Kidney glomerular epithelial cell (primary cell): ENCODE data around the gene ACSS3.

Source experiments
- DNase-seq: peaks from one replicate; lab custom pipeline; 2025; lab: John Stamatoyannopoulos, UW

Gene ACSS3

GRCh38 chr12:81222846-81223592 lies 145.1 kb downstream of the ACSS3 start:
- DNase-seq: no peak

DNA sequence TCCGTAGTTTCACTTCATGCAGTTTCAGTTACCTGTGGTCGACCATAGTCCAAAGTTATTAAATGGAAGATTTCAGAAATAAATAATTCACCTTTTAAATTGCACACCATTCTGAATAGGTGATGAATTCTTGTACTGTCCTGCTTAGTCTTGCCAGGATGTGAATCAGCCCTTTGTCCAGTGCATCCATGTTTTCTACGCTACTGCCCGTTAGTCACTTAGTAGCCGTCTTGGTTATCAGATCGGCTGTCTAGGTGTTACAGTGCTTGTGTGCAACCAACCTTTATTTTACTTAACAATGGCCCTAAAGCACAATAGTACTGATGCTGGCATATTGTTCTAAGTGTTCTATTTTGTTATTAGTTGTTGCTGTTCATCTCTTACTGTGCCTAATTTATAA lies 146.7 kb downstream of the ACSS3 start:
- DNase-seq: no peak

DNA sequence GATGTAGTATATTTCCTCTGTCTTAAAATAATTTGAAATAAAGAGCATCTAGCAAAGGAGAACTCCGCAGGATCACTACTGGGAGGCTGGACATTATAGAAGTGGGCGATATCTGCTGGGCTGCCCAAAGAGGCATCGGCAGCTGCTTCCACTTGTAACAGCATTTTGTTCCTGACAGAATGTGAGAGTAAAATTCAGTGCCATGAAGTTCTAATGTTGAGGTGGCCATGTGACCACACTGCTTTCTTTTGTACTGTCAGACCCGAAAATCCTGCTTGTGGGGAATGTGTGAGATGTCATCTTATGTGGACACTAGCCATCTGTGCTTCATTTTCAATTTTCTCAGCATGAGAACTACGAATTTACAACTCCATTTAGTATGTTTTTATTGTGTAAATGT lies 151.9 kb downstream of the ACSS3 start:
- no peak for DNase-seq

GRCh38 chr12:81231574-81232368 lies 153.9 kb downstream of the ACSS3 start:
- DNase-seq: no peak

DNA sequence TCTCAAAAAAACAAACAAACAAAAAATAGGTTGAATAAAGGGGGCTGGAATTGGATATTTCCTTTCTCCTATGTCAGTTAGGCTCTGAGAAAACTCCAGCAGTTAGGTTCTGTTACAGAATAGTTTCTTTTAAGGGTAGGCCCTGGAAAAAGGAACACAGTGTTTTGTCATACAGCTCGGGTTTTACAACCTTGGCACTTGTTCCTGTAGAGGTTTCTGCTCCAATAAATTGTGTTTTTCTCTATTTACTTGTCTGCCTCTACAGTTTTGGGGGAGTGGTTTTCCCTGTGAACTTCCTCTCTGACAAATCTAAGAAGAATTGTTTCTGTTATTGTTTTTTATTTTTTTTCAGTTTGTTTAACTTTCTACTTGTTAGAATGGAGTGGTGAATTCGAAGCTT lies 167.6 kb downstream of the ACSS3 start:
- DNase-seq: no peak

GRCh38 chr12:81245907-81246570 lies 168.2 kb downstream of the ACSS3 start:
- DNase-seq: no peak

DNA sequence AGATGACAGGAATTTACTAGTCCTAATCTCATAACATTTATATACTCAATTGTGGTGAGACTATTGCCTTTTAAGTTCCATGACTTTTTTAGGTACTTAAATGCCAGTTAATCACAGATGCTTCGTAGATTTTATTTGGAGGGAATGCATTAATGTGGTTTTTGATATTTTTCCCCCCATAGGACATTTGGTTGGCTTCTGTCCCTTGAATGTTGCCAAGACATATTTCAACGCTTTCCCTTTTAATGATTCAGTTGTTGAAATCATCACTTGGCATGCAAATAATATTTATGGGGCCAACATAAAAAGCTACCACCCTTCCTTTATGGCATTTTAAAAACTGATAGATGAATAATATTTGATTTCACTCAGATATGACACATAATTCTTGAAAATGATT lies 172.1 kb downstream of the ACSS3 start:
- no peak for DNase-seq

- no peak for DNase-seq
These were observed 174.3 kb downstream of the ACSS3 start for GRCh38 chr12:81252228-81252627.

- no peak for DNase-seq
These were observed 175.5 kb downstream of the ACSS3 start for GRCh38 chr12:81253360-81253759.

DNA sequence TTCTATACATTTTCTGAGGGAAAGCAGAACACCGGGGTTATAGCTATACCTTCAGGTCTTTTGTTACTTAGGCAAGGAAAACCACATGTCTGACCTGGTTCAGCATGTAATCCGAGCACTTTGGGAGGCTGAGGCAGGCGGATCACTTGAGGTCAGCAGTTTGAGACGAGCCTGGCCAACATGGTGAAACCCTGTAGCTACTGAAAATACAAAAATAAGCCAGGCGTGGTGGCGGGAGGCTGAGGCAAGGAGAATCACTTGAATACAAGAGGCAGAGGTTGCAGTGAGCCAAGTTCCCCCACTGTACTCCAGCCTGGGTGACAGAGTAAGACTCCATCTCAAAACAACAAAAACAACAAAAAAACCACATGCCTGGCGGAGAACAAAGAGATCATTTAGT lies 177.6 kb downstream of the ACSS3 start:
- DNase-seq: no peak

DNA sequence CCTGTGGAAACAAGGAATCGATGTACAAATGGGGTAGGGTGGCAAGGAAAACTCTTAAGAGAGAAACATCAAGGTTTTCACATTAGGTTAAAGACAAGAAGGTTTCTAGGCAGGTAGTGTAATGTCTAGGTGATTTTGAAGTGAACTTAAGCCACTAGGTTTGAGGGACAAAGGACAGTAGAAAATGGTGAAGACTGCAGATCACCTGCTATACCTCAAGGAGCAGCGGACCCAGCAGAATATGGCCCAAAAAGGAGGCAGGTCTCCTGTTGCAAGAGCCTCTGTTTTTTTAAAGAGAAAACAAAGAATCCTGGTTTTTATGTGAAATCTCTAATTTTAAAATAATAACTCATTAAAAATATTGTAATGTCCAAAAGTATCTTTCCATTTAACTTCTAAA lies 178.1 kb downstream of the ACSS3 start:
- no peak for DNase-seq

GRCh38 chr12:81257947-81258551 lies 180.2 kb downstream of the ACSS3 start:
- peak; percentile 44 for DNase-seq

DNA sequence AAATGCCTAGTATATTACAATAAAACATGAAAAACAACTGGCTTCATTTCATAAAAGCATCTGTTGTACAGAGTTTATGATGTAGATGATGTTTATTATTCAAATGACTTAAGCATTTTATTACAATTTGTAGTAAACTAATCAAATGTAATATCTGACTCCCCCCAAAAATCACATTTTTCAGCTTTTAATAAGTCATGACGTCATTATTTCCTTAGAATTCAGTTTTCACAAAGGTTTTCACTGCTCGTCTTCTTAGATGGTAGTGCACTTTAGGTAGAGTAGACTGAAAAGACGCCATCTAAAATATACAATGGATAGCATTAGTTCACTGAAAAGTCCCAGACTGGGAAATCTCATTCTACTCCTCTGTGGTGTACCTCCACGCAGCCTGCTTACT lies 181.5 kb downstream of the ACSS3 start:
- no peak for DNase-seq

DNA sequence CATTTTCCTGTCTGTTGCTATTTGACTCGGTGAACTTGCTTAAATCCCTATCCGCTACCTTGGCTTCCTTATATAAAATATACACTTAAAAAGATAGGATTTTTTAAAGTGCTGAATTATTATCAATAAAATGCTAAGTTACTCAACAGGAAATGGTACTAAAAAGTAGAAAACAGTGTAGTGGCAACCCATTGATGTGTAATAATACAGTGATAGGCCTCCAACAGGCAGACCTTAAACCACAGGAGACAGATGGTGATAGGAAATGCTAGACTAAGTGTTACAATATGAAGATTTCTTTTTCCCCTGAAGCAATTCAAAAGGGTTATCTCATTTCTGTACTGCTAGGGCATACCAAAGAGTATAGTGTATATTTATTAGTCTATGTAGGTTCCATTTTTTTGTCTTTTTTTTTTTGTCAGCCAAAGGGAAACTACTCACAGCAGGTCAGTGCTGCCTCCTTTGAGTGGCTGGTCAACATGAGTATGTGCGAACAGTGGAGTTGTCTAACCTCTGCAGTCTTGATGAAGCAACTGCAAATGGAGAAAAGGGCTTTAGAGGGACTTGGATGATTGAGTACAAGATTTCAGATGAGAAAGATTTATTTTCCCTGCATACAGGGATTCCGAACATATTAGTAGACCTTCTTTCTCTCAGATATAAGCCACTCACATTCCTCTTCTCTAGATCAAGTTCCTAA lies 183.8 kb downstream of the ACSS3 start:
- no peak for DNase-seq

DNA sequence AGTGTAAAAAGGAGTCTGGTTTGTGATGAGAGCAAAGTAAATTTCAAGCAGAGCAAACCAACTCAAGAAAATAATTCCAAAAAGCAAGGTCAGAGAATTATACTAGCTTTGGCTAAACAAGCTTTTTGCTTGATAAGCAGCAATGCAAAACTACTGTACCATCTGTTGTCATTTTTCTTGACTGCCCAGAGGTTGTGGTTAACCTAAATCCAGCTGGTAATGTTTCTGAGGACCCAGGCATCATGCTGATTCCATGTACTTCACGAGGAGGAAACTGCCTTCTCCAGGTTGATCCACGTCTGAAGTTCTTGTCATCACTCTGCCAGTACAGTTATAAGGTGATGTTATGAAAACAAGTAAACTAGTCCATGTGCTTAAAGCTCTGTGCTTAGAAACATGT lies 185.2 kb downstream of the ACSS3 start:
- no peak for DNase-seq

GRCh38 chr12:81270385-81270784 lies 192.5 kb downstream of the ACSS3 start:
- DNase-seq: no peak

DNA sequence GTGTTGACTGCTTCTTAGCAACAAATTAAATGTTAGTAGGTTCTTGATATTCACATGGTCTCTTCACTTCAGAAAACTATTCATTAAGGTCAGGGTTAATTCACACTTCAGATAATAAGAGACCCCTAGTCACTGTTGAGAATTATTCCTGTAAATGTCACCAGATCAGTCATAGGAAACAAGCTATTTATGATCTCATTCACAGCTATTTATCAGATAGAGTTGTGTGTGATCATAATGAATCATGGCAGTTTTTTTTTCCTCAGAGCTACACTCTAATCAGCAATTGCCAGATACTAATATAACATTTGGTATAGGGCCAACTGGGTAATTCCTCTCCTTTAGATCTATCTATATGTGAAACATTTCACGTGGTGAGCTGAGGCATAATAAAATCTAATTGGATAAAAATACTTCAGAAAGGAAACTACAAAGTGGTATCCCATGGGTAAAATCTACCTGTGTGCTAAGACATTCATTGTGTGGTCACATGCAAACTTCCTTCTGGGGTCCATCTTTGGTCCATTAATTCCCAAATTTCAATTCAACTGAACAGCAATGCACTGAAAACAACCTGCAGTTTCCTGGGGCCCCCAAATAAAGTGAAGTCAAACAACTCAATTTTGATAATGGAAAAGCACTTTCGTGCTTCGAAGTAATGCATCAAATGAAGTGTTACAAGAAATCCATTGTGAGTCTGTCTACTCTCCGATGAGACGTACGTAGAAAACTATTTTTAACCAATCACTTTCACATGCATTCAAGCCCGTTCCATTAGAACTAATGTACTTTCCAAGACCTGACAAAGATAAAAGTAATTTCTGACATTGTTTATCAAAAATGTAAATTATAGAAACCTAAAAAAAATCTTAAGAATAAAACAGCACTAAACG lies 197.0 kb downstream of the ACSS3 start:
- DNase-seq: peak; percentile 33

DNA sequence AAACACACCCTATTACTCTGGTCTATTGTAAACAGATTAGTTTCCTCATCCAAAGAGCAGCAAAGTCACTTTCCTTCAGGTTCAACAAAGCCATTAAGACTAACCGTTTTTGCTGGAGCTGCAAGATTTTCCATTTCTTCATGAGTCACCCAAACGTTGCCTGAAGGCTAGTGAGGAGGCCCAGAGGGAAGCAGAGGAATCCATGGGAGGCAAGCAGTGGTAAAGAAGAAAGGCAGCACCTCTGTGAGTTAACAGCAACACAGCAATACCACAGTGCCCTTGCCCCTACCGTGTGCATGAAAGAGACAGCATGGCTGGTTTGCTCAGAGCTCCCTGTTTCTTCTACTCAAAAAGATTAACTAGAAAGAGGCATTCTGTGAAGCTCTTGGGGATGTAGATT lies 206.3 kb downstream of the ACSS3 start:
- DNase-seq: no peak

DNA sequence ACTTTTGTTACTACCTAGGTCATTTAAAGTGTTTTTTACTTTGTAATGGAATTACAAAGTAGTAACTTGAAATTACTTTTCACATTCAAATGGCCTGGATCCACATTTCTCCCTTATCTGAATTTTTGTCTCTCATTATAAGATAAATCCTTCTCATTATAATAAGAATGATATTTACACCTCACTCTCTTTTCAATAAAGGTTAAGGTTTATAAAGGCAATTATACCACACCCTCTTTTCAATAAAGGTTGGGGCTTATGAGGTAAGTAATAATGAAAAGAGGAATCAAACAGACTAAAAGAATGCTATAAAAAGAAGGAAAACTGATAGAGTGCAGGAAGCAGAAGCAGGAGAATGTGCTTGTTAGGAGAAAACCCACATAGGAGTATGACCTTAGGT lies 210.8 kb downstream of the ACSS3 start:
- DNase-seq: no peak

GRCh38 chr12:81294325-81295190 lies 216.7 kb downstream of the ACSS3 start:
- no peak for DNase-seq
